ENCODE results near the gene YIF1A.

The YIF1A gene

GRCh38 chr11:66265531-66266377 lies 23.2 kb downstream of the YIF1A start:
- Histone ChIP-seq H3K36me3 (peaks cover 60% of the 10 kb centered on the region), H3K4me3 (ENCODE audit: low read depth, low read length) (no peak overlapping the region), H3K27me3 (ENCODE audit: insufficient read depth, low read depth, severe bottlenecking) (no peaks in the 10 kb centered on the region), H3K27ac (no peak overlapping the region), H3K9me3 (ENCODE audit: severe bottlenecking) (no peaks in the 10 kb centered on the region)
- no peak for DNase-seq
- no peak for TF ChIP-seq CTCF (IDR thresholded peaks at IDR 0.05; ENCODE audit: low read depth, low read length)

- peak; percentile 68 for TF ChIP-seq CTCF (IDR thresholded peaks at IDR 0.05; ENCODE audit: low read depth, low read length)
- DNase-seq: peak; percentile 73
- H3K36me3 ChIP-seq: peaks cover 60% of the 10 kb centered on the region
- H3K27ac ChIP-seq: no peak overlapping the region
- no peak overlapping the region for H3K4me3 ChIP-seq (ENCODE audit: low read depth, low read length)
- no peaks in the 10 kb centered on the region for H3K27me3 ChIP-seq (ENCODE audit: insufficient read depth, low read depth, severe bottlenecking)
- no peaks in the 10 kb centered on the region for H3K9me3 ChIP-seq (ENCODE audit: severe bottlenecking)
These were observed 24.0 kb downstream of the YIF1A start for GRCh38 chr11:66264914-66265313.

- H3K27me3 ChIP-seq (ENCODE audit: insufficient read depth, low read depth, severe bottlenecking): no peaks in the 10 kb centered on the region
- peaks cover 64% of the 10 kb centered on the region for H3K36me3 ChIP-seq
- no peak for DNase-seq
- H3K27ac ChIP-seq: no peak overlapping the region
- no peaks in the 10 kb centered on the region for H3K9me3 ChIP-seq (ENCODE audit: severe bottlenecking)
- no peak for TF ChIP-seq CTCF (IDR thresholded peaks at IDR 0.05; ENCODE audit: low read depth, low read length)
- no peak overlapping the region for H3K4me3 ChIP-seq (ENCODE audit: low read depth, low read length)
These were observed 24.6 kb downstream of the YIF1A start for GRCh38 chr11:66264383-66264782.

GRCh38 chr11:66263785-66264184 lies 25.2 kb downstream of the YIF1A start:
- peaks cover 70% of the 10 kb centered on the region for H3K36me3 ChIP-seq

GRCh38 chr11:66263231-66263630 lies 25.7 kb downstream of the YIF1A start:
- no peak for DNase-seq
- no peak for TF ChIP-seq CTCF (IDR thresholded peaks at IDR 0.05; ENCODE audit: low read depth, low read length)
- H3K36me3 ChIP-seq: peaks cover 70% of the 10 kb centered on the region
- H3K4me3 ChIP-seq (ENCODE audit: low read depth, low read length): no peak overlapping the region
- H3K27ac ChIP-seq: no peak overlapping the region
- H3K27me3 ChIP-seq (ENCODE audit: insufficient read depth, low read depth, severe bottlenecking): no peaks in the 10 kb centered on the region
- no peaks in the 10 kb centered on the region for H3K9me3 ChIP-seq (ENCODE audit: severe bottlenecking)

More at GRCh38 chr11:66263785-66264184, 25.2 kb downstream of the YIF1A start:
- no peak for TF ChIP-seq CTCF (IDR thresholded peaks at IDR 0.05; ENCODE audit: low read depth, low read length)
- no peaks in the 10 kb centered on the region for H3K9me3 ChIP-seq (ENCODE audit: severe bottlenecking)
- no peaks in the 10 kb centered on the region for H3K27me3 ChIP-seq (ENCODE audit: insufficient read depth, low read depth, severe bottlenecking)
- no peak overlapping the region for H3K27ac ChIP-seq
- no peak for DNase-seq
- H3K4me3 ChIP-seq (ENCODE audit: low read depth, low read length): no peak overlapping the region

All from WERI-Rb-1 (cell line).